HG02571 (cell line): ENCODE measurements around the gene KLK2.

Source experiments
- ATAC-seq: cut with Tn5 transposase; IDR thresholded peaks from one replicate; pipeline ENCODE4 v1.9.1; 2021; ENCODE audit warnings: mild to moderate bottlenecking, moderate library complexity; ENCODE audit not compliant: unreplicated experiment

The KLK2 gene

GRCh38 chr19:50873056-50873455 lies at the start of gene KLK2:
Gene KLK2, plus strand, starts transcription at chr19:50873439. Its CDS starts 35 bp downstream, at chr19:50873474.
- ATAC-seq, result no peak

GRCh38 chr19:50826492-50827240 lies 46.6 kb upstream of the KLK2 start:
- no peak for ATAC-seq

GRCh38 chr19:50827476-50827875 lies 45.8 kb upstream of the KLK2 start:
- no peak for ATAC-seq

GRCh38 chr19:50829801-50830200 lies 43.4 kb upstream of the KLK2 start:
- ATAC-seq, result no peak

- no peak for ATAC-seq
These were observed 42.8 kb upstream of the KLK2 start for GRCh38 chr19:50830266-50831025.

- no peak for ATAC-seq
These were observed 42.2 kb upstream of the KLK2 start for GRCh38 chr19:50831026-50831396.

GRCh38 chr19:50832666-50833065 lies 40.6 kb upstream of the KLK2 start:
- no peak for ATAC-seq

GRCh38 chr19:50833117-50833801 lies 40.0 kb upstream of the KLK2 start, which contains the start of gene KLK15:
Gene KLK15, minus strand, starts transcription at chr19:50833574. Its CDS starts 2,082 bp downstream, at chr19:50831492.
- no peak for ATAC-seq

- ATAC-seq, result no peak
These were observed 39.5 kb upstream of the KLK2 start for GRCh38 chr19:50833802-50834167.

- ATAC-seq, result no peak
These were observed 38.0 kb upstream of the KLK2 start for GRCh38 chr19:50835103-50835784.

- peak; percentile 72 for ATAC-seq
These were observed 37.3 kb upstream of the KLK2 start for GRCh38 chr19:50835785-50836542.

- ATAC-seq, result no peak
These were observed 36.6 kb upstream of the KLK2 start for GRCh38 chr19:50836543-50837195.

- ATAC-seq, result no peak
These were observed 35.9 kb upstream of the KLK2 start for GRCh38 chr19:50837300-50837699.

GRCh38 chr19:50838239-50838638 lies 35.0 kb upstream of the KLK2 start:
- ATAC-seq, result no peak

- ATAC-seq, result no peak
These were observed 33.3 kb upstream of the KLK2 start for GRCh38 chr19:50839712-50840655.

GRCh38 chr19:50842130-50842529 lies 31.1 kb upstream of the KLK2 start:
- no peak for ATAC-seq

- no peak for ATAC-seq
These were observed 30.0 kb upstream of the KLK2 start for GRCh38 chr19:50843205-50843604.

GRCh38 chr19:50843701-50844221 lies 29.5 kb upstream of the KLK2 start:
- no peak for ATAC-seq
